Germinal center (tissue), 1 donor: ENCODE data around the gene CDH4.

Source experiments
- DNase-seq: peaks from one replicate; pipeline ENCODE4 v3.0.0; 2012; ENCODE audit warnings: mixed read lengths, low spot score

The CDH4 gene

DNA sequence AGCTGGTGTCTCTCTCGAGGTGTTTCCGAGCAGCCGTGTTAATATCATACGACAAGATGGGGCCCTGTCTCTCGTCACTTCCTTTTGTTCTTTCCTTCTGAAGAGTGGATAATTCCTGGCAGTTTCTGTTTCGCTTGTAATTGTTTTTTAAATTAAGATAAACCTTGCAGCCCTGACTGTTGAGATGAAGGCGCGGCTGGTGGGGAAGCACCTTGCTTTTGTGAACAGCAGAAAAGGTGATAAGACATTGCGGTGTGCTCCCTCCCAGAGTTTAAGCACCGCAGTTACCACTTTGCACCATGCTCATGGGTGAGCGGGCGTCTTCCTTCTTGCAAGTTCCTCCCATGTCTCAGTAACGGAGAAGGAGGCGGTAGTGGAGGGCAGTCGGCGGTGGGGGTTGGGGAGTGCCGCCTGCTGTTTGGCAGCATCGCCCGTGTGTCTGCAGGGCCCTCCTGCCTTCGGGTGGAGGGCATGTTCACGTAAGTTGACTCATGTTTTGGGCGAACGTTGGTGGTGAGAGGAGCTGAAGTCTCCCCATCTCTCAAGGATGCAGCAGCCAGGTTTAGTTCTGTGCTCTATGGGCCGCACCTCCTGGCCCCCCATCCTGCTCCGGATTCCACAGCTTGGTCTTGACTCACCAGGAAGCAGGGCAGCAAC, 467.8 kb downstream of the CDH4 start:
- DNase-seq, result no peak

DNA sequence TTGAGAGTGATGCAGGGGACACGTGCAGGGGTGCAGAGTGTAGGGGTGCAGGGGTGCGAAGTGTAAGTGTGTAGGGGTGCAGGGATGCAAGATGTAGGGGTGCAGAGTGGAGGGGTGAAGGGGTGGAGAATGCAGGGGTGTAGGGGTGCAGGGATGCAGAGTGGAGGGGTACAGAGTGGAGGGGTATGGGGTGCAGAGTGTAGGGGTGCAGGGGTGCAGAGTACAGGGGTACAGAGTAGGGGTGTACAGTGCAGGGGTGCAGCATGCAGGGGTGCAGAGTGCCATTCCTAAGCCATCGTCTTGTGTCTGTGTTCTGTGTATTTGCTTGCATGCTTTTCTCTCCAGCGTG, 468.3 kb downstream of the CDH4 start:
- no peak for DNase-seq

DNA sequence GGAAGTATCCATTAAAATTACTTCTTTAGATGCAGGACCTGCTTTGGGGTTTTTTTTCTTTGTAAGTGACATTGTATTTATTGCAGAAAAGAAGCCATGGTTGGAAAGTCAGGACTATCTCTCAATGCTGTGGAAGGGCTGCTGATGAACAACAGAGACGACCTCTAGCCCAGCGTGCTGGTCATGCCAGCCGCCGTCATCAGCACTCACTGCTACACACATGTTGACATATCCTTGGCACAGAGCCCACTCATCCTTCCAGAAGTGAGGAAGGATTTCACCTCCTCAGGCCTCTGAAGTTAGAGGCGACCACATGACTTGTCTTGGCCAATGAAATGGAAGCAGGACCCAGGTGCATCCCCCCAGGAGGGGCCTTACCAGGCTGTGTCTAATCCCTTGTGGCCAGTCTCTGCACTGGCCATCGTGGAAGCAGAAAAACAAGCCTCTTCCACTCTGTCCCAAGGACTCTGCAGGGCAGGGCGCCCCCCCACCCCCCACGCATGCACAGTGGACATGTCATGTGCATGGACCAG, 470.2 kb downstream of the CDH4 start:
- DNase-seq, result no peak

DNA sequence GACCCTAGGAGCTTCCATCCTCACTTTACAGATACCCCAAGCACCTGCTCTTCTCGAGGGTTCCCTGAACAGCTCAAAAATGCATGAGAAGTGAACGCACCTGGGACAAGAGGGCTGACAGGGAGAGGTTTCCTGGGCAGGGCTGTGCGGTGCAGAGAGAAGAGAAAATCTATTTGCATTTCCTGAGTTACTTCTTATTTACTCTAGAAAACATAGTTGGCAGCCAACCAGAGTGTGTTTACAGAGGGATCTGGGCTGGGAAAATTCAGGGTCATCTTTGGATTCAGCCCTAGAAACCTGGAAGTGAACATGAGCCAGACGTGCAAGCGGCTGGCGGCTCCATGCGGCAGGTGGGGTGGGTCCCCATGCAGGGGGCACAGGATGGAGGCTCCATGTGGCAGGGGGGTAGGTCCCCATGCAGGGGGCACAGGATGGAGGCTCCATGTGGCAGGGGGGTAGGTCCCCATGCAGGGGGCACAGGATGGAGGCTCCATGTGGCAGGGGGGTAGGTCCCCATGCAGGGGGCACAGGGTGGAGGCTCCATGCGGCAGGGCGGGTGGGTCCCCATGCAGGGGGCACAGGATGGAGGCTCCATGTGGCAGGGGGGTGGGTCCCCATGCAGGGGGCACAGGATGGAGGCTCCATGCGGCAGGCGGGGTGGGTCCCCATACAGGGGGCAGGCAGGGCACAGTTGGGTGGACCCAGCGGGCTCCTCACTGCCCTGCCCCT, 471.6 kb downstream of the CDH4 start:
- no peak for DNase-seq

DNA sequence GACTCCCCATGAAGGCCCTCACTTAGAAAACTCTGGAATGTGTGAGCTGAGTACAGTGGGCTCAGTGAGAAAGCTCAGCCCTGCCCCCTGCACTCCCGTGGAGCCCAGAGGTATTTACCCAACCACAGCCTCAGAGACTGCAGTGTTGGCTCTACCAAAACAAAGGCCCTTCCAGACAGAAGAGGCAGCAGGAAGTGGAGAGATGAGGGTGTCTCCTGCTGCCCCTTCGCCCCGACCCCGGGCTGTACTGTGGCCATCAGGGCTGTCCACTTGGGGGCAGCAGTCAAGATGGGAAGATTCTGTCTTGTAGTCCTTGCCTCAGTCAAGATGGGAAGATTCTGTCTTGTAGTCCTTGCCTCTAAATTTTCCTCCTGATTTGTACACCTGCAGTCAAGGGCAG, 472.3 kb downstream of the CDH4 start:
- no peak for DNase-seq

DNA sequence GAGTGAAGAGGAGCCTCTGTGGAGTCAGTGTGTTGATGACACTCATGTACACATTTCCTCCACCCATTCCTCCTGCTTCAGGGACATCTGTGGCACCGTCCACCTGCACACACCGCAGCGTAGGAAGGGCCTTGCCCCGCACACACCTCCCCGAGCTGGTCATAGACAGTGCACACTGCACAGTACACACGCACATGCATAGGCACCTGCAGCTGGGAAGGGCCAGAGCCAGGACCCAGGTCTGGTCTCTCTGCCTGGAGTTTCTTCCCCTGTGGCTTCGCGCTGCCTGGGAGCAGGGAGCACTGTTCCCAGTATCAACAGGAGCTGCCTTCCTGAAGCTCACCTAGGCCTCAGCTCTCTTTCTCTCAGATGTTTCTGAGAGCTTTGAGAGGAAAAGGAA, 473.1 kb downstream of the CDH4 start:
- no peak for DNase-seq

DNA sequence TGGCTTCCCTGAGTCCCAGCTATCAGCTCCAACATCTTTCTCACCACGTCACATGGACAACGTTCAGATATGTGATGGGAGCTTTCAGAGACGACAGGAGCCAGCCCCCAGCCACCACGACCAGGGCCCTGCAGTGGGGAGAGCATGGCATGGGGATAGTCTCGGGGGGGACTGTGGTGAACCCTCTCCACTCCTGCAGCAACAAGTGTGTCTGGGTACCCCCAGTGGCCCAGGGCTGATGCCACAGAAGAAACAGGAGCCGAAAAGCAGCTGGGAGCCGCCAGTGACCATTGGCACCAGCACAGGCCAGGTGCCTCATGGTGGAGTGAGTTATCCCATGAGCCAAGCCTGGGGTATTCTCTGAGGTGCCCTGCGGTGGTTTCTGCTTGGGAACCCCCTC, 473.9 kb downstream of the CDH4 start:
- DNase-seq, result no peak

DNA sequence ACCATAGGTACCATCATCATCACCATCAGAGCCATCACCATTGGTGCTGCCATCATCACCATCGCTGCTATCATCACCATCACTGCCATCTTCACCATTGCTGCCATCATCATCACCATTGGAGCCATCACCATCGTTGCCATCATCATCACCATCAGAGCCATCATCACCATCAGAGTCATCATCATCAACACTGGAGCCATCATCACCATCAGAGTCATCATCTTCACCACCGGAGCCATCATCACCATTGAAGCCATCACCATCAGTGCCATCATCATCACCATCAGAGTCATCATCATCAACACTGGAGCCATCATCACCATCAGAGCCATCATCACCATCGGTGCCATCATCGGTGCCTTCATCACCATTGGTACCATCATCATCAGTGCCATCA, 474.9 kb downstream of the CDH4 start:
- no peak for DNase-seq

DNA sequence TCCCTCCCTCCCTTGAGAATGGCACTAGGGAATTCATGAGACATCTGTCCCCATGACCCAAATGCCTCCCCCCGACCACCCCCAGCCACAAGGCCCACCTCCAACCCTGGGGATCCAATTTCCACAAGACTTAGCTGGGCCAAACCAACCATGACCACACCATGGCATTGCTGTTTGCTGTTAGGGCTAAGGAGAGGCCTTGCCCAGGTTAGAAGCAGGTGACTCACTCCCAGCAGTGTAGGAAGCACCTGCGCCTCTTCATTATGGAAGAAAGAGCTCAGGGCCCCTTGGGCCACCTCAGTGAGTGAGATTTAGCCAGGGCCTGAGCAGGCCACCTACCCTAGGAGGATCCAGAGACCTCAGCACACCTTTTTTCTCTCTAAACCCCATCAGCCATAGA, 475.7 kb downstream of the CDH4 start:
- DNase-seq, result no peak

DNA sequence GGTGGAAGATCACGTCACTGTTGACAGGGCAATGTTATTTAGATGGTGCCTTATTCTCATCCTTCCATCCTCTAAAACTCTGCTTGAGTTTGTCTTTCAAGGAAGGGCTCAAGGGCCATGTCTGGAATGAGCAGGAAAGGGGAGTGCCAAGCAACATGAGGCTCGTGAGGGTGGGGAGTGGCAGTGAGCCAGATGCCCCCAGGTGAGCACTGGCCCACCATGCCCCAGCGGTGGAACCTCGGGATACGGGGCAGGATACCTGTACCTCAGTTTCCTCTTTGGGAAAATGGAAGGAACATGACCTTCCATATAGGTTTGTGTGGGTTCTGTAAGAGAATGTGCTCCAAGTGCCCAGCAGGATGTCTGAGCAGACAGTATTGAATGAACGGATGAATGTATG, 476.3 kb downstream of the CDH4 start:
- DNase-seq, result no peak

DNA sequence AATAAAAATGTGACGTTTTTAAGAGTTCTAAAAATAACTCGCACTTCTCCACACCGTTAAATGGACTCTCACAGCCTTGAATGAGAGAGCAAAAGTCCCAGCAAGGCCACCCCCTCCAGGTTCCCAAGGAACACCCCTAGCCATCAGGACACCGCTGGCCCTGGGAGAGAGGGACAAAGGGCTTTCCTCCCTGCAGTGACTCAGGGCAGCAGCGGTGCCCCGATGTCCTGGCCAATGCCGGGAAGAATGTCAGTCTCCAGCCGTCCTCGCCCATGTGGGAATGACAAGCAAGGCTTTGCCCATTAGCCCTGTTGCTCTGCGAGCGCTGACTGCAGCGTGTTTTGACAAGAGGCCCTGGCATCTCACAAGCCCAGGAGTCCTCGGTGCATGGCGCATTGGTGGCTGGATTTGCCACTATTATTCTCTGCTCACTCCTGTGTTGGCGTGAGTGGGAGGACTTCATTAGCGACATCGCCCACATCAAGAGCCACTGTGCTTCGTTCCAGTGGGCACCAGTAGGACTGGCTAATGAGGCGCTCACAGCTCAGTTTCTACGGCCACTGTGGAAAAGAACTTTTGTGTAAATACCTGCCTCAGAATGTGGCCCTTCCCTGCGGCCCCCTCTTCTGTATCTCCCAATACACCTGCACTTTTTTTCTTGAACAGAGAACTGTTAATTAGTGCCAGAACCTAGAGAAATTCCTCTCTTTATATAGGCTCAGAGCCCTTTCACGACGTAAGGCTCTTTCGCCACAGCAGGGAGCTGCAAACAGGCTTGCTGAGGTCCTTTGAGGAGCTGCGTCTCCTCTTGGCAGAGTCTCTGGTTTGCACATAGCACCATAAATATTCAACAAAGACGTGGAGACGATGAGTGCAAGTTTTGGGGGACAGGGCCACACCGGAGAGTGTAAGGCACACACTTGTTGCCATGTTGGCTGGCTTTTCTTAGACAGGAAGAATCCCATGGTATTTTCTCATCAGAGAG, 477.0 kb downstream of the CDH4 start:
- DNase-seq, result no peak

DNA sequence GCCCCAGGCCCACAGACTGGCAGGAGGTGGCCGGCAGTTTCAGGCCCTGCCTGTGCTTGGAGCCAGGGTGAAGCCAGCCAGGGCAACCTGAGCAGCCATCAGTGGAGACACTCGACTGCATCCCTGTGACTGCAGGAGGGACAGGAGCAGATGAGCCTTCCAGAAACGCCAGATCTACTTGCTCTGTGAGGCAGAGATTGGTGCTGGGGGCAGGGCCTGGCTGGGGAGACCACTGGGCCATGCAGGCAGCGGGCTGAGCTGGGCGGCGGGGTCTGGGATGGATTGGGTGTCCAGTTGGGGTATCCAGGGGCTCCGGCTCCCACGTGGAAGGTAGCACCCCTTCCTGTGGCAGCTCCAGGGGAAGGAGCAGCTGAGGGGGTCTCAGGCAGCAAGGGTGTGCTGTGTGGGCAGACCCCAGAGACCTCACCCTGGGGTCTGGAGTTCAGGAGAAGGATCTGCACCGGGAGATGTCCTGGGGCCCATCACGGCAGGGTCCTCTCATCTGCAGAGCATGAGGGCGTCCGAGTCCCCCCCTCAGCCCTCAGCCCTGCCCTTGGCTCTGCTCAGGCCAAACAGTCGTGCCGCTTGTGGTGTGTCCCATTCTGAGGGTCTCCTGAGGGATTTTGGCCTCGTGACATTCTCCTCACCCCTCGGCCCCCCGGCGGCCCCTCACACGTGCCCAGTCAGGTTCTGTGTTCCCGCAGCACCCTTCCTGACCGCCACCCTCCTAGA, 478.7 kb downstream of the CDH4 start:
- DNase-seq, result no peak

DNA sequence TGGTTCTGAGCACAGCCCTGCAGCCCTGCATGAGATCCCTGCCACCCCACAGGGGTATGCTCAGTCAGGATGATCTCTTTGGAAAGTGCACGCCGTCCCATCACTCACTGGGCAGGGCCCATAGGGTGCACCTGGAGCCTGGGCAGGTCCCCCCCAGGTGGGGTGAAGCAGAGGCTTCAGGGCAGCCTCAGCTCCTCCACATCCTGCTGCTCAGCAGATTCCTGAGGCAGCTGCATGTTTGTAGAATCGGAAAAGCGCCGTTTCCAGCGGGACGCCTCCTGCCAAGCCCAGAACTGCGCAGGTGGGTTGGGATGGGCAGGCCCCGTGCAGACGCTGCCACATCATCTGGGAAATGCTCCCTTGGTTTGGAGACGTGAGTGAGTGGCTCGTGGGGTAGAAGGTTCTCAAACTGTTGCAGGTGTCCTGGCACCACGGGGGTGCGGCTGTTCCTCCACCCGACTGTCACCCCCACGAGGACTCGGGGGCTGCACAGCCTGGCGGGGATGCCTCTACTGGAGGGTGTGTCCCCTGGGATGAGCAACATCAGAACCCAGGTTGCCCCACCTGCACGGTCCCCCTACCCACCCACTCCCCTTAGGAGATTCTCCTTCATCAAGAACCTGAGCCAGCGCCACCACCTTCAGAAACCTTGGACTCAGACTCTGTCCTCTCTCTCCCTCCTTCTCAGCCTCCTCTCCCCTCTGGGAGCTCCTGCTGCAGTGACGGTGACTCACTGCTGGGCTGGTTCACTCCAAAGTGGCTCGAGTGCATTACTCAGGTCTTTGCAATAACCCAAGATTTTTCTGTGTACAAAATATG, 479.5 kb downstream of the CDH4 start:
- no peak for DNase-seq

DNA sequence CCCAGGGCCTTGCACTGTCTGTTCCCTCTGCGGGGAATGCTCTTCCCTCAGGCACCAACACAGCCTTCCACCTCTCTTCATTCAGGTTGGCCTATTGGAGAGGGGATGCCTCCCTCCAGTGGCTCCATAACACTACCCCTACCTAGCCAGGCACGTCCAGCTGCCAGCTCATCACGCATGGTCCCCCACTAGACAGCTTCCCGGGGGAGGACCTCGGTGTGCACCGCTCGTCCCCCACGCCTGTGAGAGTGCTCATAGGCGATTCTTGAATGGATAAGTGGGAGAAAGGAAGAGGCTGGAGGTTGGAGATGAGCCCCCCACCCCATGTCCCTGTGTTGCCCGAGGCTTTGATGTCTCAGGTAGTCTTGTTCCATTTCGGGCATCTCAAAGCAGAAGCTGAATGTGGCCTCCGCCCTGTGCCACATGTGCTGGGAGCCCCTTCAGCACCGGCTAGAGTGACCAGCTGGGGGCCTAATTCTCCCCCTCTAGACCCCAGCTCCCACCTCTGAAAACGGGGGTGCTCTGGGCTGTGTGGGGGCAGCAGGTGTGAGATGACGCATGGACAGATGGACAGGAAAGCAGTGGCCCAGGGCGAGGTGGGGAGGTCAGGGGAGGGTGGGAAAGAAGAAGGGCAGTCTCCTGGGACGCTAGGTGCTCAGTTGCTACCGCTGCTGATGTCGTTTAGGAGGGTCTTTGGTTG, 480.6 kb downstream of the CDH4 start:
- DNase-seq, result no peak

DNA sequence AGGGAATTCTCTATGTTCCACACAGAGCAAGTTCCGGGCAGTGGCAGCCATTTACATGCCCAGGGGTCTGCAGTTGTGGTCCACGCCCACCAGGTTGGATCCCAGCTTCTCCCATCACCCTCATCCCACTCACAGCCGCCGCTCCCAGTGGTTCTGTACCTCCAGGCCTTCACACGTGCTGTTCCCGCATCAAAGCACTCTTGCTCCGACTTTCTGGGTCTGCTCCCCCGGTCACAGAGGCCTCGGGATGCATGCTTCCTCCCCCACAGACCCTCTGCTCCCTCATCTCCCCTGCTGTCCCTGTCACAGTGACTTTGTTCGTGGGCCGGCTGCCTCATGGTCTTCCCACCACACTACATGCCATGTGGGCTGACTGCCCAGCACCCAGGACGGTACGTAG, 481.2 kb downstream of the CDH4 start:
- DNase-seq, result no peak

DNA sequence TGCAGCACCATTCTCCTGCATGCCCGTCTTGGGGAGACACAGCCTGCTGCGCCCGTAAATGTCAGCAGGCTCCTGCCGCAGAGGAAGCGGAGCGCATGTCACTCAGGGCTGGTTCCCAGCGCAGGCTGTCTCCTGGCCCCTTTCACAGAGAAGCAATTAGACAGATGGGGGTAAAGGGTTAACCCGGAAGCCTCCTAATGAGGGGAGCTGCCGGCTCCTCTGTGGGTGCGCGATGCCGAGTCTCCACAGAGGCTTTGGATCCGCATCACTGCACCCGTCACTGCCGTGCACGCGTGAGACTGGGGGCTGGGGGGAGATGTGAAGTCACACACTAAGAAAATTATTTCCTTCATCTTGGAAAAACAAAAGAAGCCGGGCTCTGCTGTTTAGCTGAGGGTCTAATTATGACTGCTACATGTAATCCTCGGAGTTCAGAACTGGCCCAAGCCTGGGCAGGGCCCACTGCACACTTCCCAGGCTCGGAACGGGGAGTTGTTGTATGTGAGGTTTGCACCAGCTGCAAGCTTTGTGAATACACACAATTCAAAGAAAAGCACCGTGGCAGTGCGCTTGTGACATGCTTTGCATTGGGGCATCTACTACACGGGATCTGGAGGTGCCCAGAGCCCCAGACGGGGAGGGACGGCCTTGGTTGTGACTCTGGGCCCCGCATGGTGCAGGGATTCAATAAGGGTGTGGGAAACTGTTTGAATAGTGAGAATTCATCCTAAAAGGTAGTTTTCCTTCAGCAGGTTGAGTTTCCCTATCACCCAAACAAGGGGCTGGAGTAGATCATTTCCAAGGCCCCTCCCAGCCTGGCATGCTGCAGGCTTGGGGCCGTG, 482.1 kb downstream of the CDH4 start:
- DNase-seq, result no peak

DNA sequence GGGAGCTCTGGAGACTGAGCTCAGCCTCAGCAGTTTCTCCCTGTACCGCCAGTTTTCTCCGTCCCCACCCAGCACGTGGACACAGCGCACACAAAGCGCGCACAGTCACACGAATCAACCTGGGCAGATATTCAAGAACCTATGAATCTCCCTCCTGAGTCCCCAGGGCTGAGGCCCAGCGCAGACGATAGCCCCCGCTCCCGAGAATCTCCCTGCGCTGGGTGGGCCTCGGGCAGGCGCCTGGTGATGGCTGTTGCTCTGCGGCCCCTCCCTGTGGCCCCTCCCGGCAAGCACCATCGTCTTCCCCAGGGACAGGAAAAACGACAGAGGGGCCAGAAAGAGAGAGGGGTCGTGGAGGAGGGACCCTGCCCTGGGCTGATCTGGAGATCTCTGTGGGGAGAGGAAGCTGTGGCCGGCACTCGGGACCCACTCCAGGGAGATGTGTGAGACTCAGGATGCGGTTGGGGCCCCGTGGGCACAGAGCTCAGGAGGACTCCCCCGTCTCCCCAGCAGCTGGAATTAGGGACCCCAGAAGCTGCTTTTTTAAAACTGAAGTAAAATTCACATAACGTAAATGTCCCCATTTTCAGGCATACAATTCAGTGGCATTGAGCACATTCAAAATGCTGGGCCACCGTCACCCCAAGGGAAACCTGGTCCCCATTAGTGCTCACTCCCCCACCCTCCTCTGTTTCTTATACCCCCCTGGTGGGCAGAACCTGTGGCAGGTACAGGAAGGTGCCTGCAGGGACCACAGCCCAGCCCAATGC, 482.9 kb downstream of the CDH4 start:
- DNase-seq, result no peak

DNA sequence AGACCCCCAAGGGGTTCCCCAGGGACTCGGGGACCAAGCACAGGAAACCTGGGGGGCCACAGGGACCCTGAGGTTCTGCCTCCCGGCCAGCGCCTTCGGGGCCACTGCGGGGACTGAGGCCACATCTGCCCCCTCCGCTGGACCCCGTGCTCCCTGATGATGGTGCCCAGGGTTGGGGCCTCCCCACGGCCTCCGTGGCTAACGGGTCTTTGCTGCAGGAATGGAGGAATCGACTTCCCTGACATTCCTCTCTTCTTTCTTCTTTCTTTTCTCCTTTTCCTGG, 483.4 kb downstream of the CDH4 start:
- DNase-seq, result no peak
